T-helper 1 cell treated with Interleukin-12 subunit alpha and Interleukin-12 subunit beta and Interleukin-4 antibody, amounts not matched to agents 30 μg/mL and 1 μg/mL, for 36 hours (primary cell): ENCODE data around the gene ADGRV1.

Source experiments
- H3K27ac Mint-ChIP-seq: one replicate; pipeline ENCODE4 v1.8.0; 2021; ENCODE audit warnings: mild to moderate bottlenecking, mixed read lengths
- H3K27me3 Mint-ChIP-seq: one replicate; pipeline ENCODE4 v1.8.0; 2021; ENCODE audit warnings: low read depth, mixed read lengths
- H3K36me3 Mint-ChIP-seq: one replicate; pipeline ENCODE4 v1.8.0; 2021; ENCODE audit warnings: low read depth, mixed read lengths
- H3K4me1 Mint-ChIP-seq: one replicate; pipeline ENCODE4 v1.8.0; 2021; ENCODE audit warnings: low read depth, mixed read lengths
- H3K4me3 Mint-ChIP-seq: one replicate; pipeline ENCODE4 v1.8.0; 2021; ENCODE audit warnings: mild to moderate bottlenecking, moderate library complexity, mixed read lengths
- H3K9me3 Mint-ChIP-seq: one replicate; pipeline ENCODE4 v1.8.0; 2021; ENCODE audit warnings: mixed read lengths

ADGRV1 gene

GRCh38 chr5:91174396-91174795, 615.8 kb downstream of the ADGRV1 start:
- Mint-ChIP-seq H3K4me3 (no peak overlapping the region), H3K27me3 (peaks cover 24% of the 10 kb centered on the region), H3K27ac (no peak overlapping the region), H3K4me1 (peaks cover 6% of the 10 kb centered on the region), H3K36me3 (no peaks in the 10 kb centered on the region), H3K9me3 (no peaks in the 10 kb centered on the region)

GRCh38 chr5:91175708-91176107, 617.1 kb downstream of the ADGRV1 start:
- Mint-ChIP-seq H3K27ac (no peak overlapping the region), H3K4me3 (no peak overlapping the region), H3K36me3 (no peaks in the 10 kb centered on the region), H3K4me1 (no peaks in the 10 kb centered on the region), H3K27me3 (peaks cover 27% of the 10 kb centered on the region), H3K9me3 (no peaks in the 10 kb centered on the region)

DNA sequence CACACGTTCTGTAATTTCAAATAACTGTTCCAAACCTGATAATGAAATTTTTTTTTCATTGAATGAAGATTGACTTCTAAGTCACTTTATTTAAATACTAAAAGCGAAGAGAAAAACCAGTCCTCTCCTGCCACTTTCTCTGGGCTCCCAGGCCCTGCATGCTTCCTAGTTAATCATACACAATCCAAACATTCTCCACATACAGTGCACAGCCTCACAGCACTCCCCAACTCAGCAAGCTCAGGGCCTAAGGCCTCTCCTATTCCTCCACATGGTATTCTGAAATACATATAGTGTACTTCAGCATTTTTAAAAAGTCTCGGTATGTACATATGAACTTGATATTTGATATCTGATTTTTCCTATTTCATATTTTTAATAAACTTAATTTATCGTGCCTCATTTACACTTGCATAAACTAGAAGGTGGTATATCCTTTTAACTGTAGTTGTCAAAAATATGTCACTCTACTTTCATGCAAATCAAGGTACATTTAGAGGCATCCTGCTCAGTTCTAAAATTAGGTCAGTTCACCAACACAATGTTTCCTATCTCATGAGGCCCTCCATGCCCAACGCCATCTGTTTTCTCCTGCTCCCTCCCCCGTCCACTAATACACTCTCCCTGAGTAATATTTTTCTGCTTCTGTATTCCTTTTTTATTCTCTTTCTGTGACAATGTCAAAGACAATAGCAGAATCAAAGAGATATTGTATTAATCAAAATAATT, 617.9 kb downstream of the ADGRV1 start:
- H3K9me3 Mint-ChIP-seq: no peaks in the 10 kb centered on the region
- no peaks in the 10 kb centered on the region for H3K36me3 Mint-ChIP-seq
- peaks cover 27% of the 10 kb centered on the region for H3K27me3 Mint-ChIP-seq
- no peak overlapping the region for H3K27ac Mint-ChIP-seq
- H3K4me3 Mint-ChIP-seq: no peak overlapping the region
- H3K4me1 Mint-ChIP-seq: no peaks in the 10 kb centered on the region

- Mint-ChIP-seq H3K4me3 (no peak overlapping the region), H3K36me3 (no peaks in the 10 kb centered on the region), H3K9me3 (no peaks in the 10 kb centered on the region), H3K27me3 (peaks cover 27% of the 10 kb centered on the region), H3K27ac (no peak overlapping the region), H3K4me1 (no peaks in the 10 kb centered on the region)
Measured at GRCh38 chr5:91177085-91177484, 618.5 kb downstream of the ADGRV1 start.

DNA sequence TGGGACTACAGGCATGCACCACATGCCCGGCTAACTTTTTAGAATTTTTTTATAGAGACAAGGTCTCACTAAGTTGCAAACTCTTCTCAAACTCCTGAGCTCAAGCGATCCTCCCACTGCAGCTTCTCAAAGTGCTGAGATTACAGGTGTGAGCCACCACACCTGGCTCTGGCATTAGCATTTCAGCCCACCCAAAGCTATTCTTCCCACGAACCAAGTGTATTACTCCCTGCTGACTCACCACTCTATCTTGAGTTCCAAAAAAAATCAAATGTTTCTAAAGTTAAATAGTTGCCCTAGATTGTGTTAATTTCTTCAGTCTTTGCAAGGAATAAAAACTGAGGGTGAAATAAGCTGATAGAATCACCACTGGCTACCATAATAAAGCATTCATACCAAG, 619.0 kb downstream of the ADGRV1 start:
- no peak overlapping the region for H3K4me3 Mint-ChIP-seq
- no peak overlapping the region for H3K27ac Mint-ChIP-seq
- H3K36me3 Mint-ChIP-seq: no peaks in the 10 kb centered on the region
- no peaks in the 10 kb centered on the region for H3K9me3 Mint-ChIP-seq
- peaks cover 26% of the 10 kb centered on the region for H3K27me3 Mint-ChIP-seq
- H3K4me1 Mint-ChIP-seq: peaks cover under 1% of the 10 kb centered on the region

DNA sequence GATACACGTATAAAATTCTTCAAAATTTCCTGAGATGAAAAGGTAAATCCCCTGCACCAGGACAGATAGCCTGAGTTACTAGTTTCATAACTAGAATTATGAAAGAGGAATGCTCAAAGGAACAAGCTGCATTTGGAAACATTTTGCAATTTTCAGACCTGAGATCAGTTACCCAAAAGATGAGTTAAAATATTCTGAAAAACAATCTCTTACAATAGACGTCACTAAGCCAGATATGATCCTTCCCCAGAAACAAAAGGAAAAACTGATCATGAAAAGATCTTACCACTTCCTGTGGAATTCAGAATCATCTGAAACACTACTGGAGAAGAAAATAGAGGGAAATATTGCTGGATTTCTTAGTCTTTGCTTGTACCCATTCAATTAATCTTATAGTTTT, 619.9 kb downstream of the ADGRV1 start:
- H3K27me3 Mint-ChIP-seq: peaks cover 21% of the 10 kb centered on the region
- H3K36me3 Mint-ChIP-seq: no peaks in the 10 kb centered on the region
- H3K9me3 Mint-ChIP-seq: no peaks in the 10 kb centered on the region
- H3K4me1 Mint-ChIP-seq: peaks cover 4% of the 10 kb centered on the region
- no peak overlapping the region for H3K4me3 Mint-ChIP-seq
- H3K27ac Mint-ChIP-seq: no peak overlapping the region

DNA sequence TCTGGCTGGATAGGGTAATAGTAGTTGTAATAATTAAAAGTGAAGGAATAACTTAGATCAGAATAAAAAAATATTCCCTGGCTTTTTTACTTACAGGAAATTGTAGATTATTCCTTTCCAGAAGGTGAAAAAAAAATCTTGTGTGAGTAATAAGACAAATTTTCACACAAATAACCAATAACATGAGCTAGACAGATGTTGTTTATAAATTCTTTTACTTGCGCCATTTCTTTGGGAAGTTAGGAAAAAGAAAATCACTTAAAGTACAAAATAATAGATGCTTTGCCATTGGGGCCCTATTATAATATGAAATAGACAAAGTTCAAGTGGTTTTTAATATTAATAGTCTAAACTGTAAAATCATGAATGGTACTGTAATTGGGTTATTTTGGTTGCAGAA, 620.4 kb downstream of the ADGRV1 start:
- no peaks in the 10 kb centered on the region for H3K9me3 Mint-ChIP-seq
- no peaks in the 10 kb centered on the region for H3K36me3 Mint-ChIP-seq
- H3K27me3 Mint-ChIP-seq: peaks cover 21% of the 10 kb centered on the region
- H3K4me3 Mint-ChIP-seq: no peak overlapping the region
- peaks cover 10% of the 10 kb centered on the region for H3K4me1 Mint-ChIP-seq
- H3K27ac Mint-ChIP-seq: no peak overlapping the region

DNA sequence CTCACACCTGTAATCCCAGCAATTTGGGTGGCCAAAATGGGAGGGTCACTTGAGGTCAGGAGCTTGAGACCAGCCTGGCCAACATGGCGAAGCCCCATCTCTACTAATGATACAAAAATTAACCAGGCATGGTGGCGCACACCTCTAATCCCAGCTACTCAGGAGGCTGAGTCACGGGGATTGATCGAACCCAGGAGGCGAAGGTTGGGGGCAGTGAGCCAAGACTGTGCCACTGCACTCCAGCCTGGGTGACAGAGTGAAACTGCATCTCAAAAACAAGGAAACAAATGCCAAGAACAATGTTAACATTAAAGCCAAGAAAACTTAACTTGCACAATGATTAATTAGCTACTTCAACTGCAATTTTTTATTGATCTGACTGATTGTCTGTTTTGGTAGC, 621.9 kb downstream of the ADGRV1 start:
- Mint-ChIP-seq H3K27ac (no peak overlapping the region), H3K4me1 (peaks cover 11% of the 10 kb centered on the region), H3K27me3 (peaks cover 27% of the 10 kb centered on the region), H3K9me3 (no peaks in the 10 kb centered on the region), H3K36me3 (no peaks in the 10 kb centered on the region), H3K4me3 (no peak overlapping the region)

DNA sequence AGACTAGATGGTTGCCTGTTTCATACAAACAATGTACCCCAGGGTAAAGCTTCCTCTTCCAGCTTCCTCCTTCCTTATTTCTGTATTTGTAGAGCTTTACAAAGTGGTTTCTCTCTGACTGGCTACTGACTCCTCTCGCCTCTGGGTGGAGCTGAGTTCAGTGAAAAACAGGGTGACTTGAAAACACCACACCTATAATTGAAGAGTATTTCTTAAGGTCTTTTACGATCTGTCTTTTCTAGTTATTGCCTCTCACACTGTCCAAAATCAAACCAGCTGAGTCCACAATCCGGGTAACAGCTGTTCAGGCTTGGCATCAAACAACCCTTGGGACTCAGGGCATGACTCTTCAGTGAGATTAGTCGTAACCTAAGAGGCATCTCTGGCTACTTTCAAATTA, 624.2 kb downstream of the ADGRV1 start:
- no peak overlapping the region for H3K27ac Mint-ChIP-seq
- H3K4me3 Mint-ChIP-seq: no peak overlapping the region

DNA sequence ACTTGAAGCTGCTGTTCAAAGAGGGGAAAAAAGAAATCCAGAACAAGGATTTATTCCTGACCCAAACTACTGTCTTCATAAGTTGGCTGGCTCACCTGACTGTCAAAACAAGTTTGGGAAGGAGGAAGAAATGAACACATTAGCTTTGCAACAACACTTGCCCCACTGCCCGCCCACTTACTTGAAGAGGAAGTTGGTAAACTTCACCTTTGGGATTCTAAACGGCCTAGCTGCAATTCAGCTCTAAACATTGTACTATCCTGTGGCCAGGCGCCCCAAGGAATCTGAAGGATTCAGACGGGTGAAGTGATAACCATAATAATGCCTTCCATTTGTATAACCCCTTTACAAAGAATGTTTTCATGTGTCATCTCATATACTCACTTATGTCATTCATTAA, 625.1 kb downstream of the ADGRV1 start:
- Mint-ChIP-seq H3K4me3 (no peak overlapping the region), H3K9me3 (no peaks in the 10 kb centered on the region), H3K27ac (no peak overlapping the region), H3K27me3 (peaks cover 33% of the 10 kb centered on the region), H3K4me1 (peaks cover 11% of the 10 kb centered on the region), H3K36me3 (no peaks in the 10 kb centered on the region)

More for the DNA sequence above, 624.2 kb downstream of the ADGRV1 start:
- H3K9me3 Mint-ChIP-seq: no peaks in the 10 kb centered on the region
- H3K27me3 Mint-ChIP-seq: peaks cover 38% of the 10 kb centered on the region
- H3K36me3 Mint-ChIP-seq: no peaks in the 10 kb centered on the region
- H3K4me1 Mint-ChIP-seq: peaks cover 11% of the 10 kb centered on the region

- Mint-ChIP-seq H3K36me3 (no peaks in the 10 kb centered on the region), H3K4me3 (no peak overlapping the region), H3K27ac (no peak overlapping the region), H3K4me1 (peaks cover 11% of the 10 kb centered on the region), H3K9me3 (no peaks in the 10 kb centered on the region), H3K27me3 (peaks cover 39% of the 10 kb centered on the region)
Measured at GRCh38 chr5:91186101-91186500, 627.5 kb downstream of the ADGRV1 start.

DNA sequence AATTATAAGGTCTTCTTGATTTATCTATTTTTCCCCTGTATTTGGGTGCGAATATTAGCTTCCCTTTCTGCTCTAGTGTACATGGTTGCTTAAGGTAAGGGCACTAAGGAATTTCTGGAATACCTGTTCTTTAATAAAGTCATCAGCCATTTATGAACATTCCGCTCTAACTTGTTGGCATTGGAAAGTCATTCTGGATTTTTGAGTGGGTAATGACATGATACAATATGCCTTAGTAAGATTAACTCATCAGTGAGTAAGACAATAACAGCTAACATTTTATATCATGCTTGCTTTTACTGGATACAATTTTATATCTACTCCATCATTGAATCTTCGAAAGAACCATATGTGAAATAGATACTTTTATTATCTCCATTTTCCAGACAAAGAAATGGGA, 628.4 kb downstream of the ADGRV1 start:
- H3K36me3 Mint-ChIP-seq: no peaks in the 10 kb centered on the region
- H3K4me1 Mint-ChIP-seq: peaks cover 11% of the 10 kb centered on the region
- H3K27me3 Mint-ChIP-seq: peaks cover 39% of the 10 kb centered on the region
- no peaks in the 10 kb centered on the region for H3K9me3 Mint-ChIP-seq
- H3K4me3 Mint-ChIP-seq: no peak overlapping the region
- H3K27ac Mint-ChIP-seq: no peak overlapping the region

DNA sequence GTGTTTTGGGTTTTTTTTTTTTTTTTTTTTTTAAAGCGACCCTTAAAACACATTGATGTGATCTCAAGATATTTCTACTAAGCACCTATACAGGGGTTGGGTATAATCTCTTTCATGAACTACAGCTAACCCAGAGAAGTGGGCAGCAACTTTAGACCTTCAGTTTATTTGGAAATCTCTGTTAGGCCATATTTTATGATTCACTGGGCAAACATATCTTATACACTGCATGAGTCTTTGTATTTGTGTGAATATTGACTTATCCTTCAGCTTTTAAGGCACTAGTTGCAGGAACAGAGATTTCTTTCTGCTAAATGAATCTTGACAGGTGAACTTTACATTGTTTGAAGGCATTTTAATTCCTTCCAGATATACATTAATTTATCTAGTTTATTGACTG, 630.2 kb downstream of the ADGRV1 start:
- no peak overlapping the region for H3K27ac Mint-ChIP-seq
- peaks cover 3% of the 10 kb centered on the region for H3K4me1 Mint-ChIP-seq
- H3K27me3 Mint-ChIP-seq: peaks cover 41% of the 10 kb centered on the region
- no peaks in the 10 kb centered on the region for H3K9me3 Mint-ChIP-seq
- no peaks in the 10 kb centered on the region for H3K36me3 Mint-ChIP-seq
- H3K4me3 Mint-ChIP-seq: no peak overlapping the region

GRCh38 chr5:91189480-91190313, 631.1 kb downstream of the ADGRV1 start:
- Mint-ChIP-seq H3K36me3 (no peaks in the 10 kb centered on the region), H3K27ac (no peak overlapping the region), H3K4me1 (no peaks in the 10 kb centered on the region), H3K4me3 (no peak overlapping the region), H3K9me3 (no peaks in the 10 kb centered on the region), H3K27me3 (peaks cover 35% of the 10 kb centered on the region)

DNA sequence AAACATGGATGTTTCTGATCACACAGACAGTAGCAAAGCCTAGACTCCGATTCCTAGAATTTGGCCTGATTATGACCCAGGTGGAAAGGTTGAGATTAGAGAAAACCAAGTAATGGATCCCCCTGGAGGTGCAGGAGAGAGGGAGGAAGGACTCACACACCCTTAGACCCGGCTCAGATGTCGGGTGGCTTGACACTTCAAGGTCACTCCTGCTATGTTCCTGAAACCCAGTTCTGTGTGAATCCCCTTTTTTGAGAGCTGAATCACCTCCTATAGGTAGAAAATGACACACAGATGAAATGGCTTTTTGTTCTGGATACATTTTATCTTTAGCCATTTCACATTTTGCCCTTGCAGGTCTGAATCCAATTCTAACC, 631.7 kb downstream of the ADGRV1 start:
- no peaks in the 10 kb centered on the region for H3K9me3 Mint-ChIP-seq
- peaks cover 33% of the 10 kb centered on the region for H3K27me3 Mint-ChIP-seq
- H3K27ac Mint-ChIP-seq: no peak overlapping the region
- no peaks in the 10 kb centered on the region for H3K4me1 Mint-ChIP-seq
- no peak overlapping the region for H3K4me3 Mint-ChIP-seq
- no peaks in the 10 kb centered on the region for H3K36me3 Mint-ChIP-seq
